H1 (cell line): Measurements from ENCODE around the gene SPATA31E1.

Source experiments
- HDAC6 ChIP-seq: IDR thresholded peaks from one replicate; pipeline ENCODE4 v1.7.1; 2012; ENCODE audit warnings: low read depth, mild to moderate bottlenecking, inconsistent platforms, low read length, moderate library complexity
- POLR2AphosphoS5 ChIP-seq: IDR thresholded peaks from 2 replicates; pipeline ENCODE4 v1.6.1; 2011; ENCODE audit warnings: low read depth, low read length

DNA sequence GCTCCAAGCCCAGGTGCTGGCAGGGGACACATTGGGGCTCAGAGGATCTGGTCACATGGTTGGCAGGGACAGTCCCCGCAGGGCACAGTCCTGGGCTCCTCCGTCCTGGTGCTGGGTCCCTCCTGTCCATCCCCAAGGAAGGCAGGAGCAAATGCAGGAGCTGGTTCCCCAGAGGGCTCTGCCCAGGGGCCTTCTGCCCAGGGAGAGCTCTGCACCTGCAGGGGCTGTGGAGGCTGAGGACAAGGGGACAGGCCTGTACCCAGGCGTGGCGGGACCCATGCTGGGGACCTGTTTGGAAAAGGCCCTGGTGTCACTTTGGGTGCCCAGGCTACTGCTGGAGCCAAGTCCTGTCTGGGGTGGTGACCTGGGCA, 7.2 kb downstream of the SPATA31E1 start:
- no peak for TF ChIP-seq POLR2AphosphoS5
- TF ChIP-seq HDAC6: no peak
